GM23338 (cell line): Measurements from ENCODE around the gene MZB1. TPM values are rescaled to one million over a fixed set of nuclear protein-coding genes. Genes with fewer than 3 reads are reported as not detected.

Experiments used
- ATAC-seq: fragments of 200-7000 bp; cut with Tn5 transposase; 3 replicates; pipeline ENCODE4 v1.9.1; 2020
- DNase-seq: peaks from one replicate; pipeline ENCODE4 v3.0.0-alpha.2; 2015; ENCODE audit warnings: low spot score
- H2AFZ ChIP-seq: fragments of 200-600 bp; sonication (generic); 2 replicates; pipeline ENCODE4 v1.8.0; 2016; ENCODE audit warnings: antibody characterized with exemption, mild to moderate bottlenecking, moderate library complexity
- H3F3A ChIP-seq: fragments of 200-600 bp; sonication (generic); replicated peaks from 2 replicates; pipeline ENCODE4 v1.8.0; 2017; ENCODE audit warnings: antibody characterized with exemption, mixed run types, low read depth
- H3K27ac ChIP-seq: fragments of 200-600 bp; sonication (generic); 2 replicates; pipeline ENCODE4 v1.6.1; 2016; ENCODE audit warnings: low read depth
- H3K27me3 ChIP-seq: fragments of 200-600 bp; sonication (generic); 2 replicates; pipeline ENCODE4 v1.8.0; 2016; ENCODE audit warnings: mild to moderate bottlenecking, mixed run types, moderate library complexity; ENCODE audit not compliant: insufficient read depth
- H3K36me3 ChIP-seq: fragments of 200-600 bp; sonication (generic); 2 replicates; pipeline ENCODE4 v1.8.0; 2016; ENCODE audit warnings: mild to moderate bottlenecking; ENCODE audit not compliant: insufficient read depth
- H3K4me1 ChIP-seq: fragments of 200-600 bp; sonication (generic); 2 replicates; pipeline ENCODE4 v1.8.0; 2016; ENCODE audit warnings: mild to moderate bottlenecking, moderate library complexity; ENCODE audit not compliant: insufficient read depth
- H3K4me2 ChIP-seq: fragments of 200-600 bp; sonication (generic); 2 replicates; pipeline ENCODE4 v1.7.1; 2017; ENCODE audit warnings: mixed run types
- H3K4me3 ChIP-seq: fragments of 200-600 bp; sonication (generic); 2 replicates; pipeline ENCODE4 v1.6.1; 2016; ENCODE audit warnings: mixed run types
- H3K79me2 ChIP-seq: fragments of 200-600 bp; sonication (generic); replicated peaks from 2 replicates; pipeline ENCODE4 v1.8.0; 2017; ENCODE audit warnings: mild to moderate bottlenecking; ENCODE audit not compliant: insufficient read depth
- H3K9me2 ChIP-seq: fragments of 200-600 bp; sonication (generic); 2 replicates; pipeline ENCODE4 v1.8.0; 2017; ENCODE audit not compliant: insufficient read depth
- H4K20me1 ChIP-seq: fragments of 200-600 bp; sonication (generic); replicated peaks from 2 replicates; pipeline ENCODE4 v1.8.0; 2017; ENCODE audit warnings: mild to moderate bottlenecking; ENCODE audit not compliant: insufficient read depth
- H3K27ac Mint-ChIP-seq: 2 replicates; pipeline ENCODE4 v1.8.0; 2020; ENCODE audit warnings: inconsistent platforms, mild to moderate bottlenecking, moderate library complexity, mixed read lengths
- H3K27me3 Mint-ChIP-seq: 3 replicates; pipeline ENCODE4 v1.8.0; 2022; ENCODE audit warnings: low read depth, mild to moderate bottlenecking, moderate library complexity, mixed read lengths, inconsistent platforms; ENCODE audit not compliant: insufficient read depth, poor library complexity
- H3K36me3 Mint-ChIP-seq: 3 replicates; pipeline ENCODE4 v1.8.0; 2021; ENCODE audit warnings: low read depth, mild to moderate bottlenecking, inconsistent platforms, moderate library complexity, mixed read lengths
- H3K4me1 Mint-ChIP-seq: 3 replicates; pipeline ENCODE4 v1.8.0; 2020; ENCODE audit warnings: mild to moderate bottlenecking, inconsistent platforms, mixed read lengths
- H3K4me3 Mint-ChIP-seq: 3 replicates; pipeline ENCODE4 v1.8.0; 2021; ENCODE audit warnings: moderate library complexity, mild to moderate bottlenecking, inconsistent platforms, mixed read lengths
- H3K9me3 Mint-ChIP-seq: 3 replicates; pipeline ENCODE4 v1.8.0; 2020; ENCODE audit warnings: moderate library complexity, mild to moderate bottlenecking, inconsistent platforms, mixed read lengths
- CTCF ChIP-seq, 2 experiments: fragments of 200-600 bp in 1 of 2; sonication (generic) in 1 of 2; conservative IDR thresholded peaks; 2 replicates each; pipeline versions ENCODE4 v1.5.1 to v1.6.1; 2016 to 2017; ENCODE audit warnings: antibody characterized with exemption in 2 of 2, low read depth in 2 of 2, mild to moderate bottlenecking in 2 of 2, moderate library complexity in 1 of 2
- EZH2 ChIP-seq: fragments of 200-600 bp; sonication (generic); IDR thresholded peaks from one replicate; pipeline ENCODE4 v1.8.0; 2017; ENCODE audit warnings: antibody characterized with exemption, mild to moderate bottlenecking, low read depth; ENCODE audit not compliant: unreplicated experiment
- EZH2phosphoT487 ChIP-seq: fragments of 200-600 bp; sonication (generic); IDR thresholded peaks from one replicate; pipeline ENCODE4 v1.8.1; 2018; ENCODE audit warnings: antibody characterized with exemption; ENCODE audit not compliant: unreplicated experiment
- JUNB ChIP-seq: IDR thresholded peaks from one replicate; pipeline ENCODE4 v1.6.1; 2016; ENCODE audit warnings: antibody characterized with exemption; ENCODE audit not compliant: unreplicated experiment
- NANOG ChIP-seq: IDR thresholded peaks from 2 replicates; pipeline ENCODE4 v1.6.1; 2016; ENCODE audit warnings: antibody characterized with exemption, borderline replicate concordance
- REST ChIP-seq: IDR thresholded peaks from one replicate; pipeline ENCODE4 v1.6.1; 2018; ENCODE audit warnings: antibody characterized with exemption; ENCODE audit not compliant: unreplicated experiment
- ZNF331 ChIP-seq: fragments of 250-450 bp; sonication (Bioruptor Pico); IDR thresholded peaks from 2 replicates; pipeline ENCODE4 v1.5.0; 2020; ENCODE audit warnings: low read depth, mild to moderate bottlenecking, moderate library complexity
- ZNF462 ChIP-seq: fragments of 250-450 bp; sonication (Bioruptor Pico); IDR thresholded peaks from 2 replicates; pipeline ENCODE4 v1.5.0; 2020; ENCODE audit warnings: mild to moderate bottlenecking, moderate library complexity
- polyA plus RNA-seq: library from polyadenylated mRNA; unstranded; fragments of >200 nt; fragmentation: Nextera tagmentation; extraction: Ambion mirVana; gene quantifications from 2 replicates; pipeline ENCODE4 v1.2.1, GENCODE V29; 2016
- total RNA-seq: library from RNA; depleted of rRNA; stranded (reverse); fragments of >200 nt; shearing (Covaris generic); gene quantifications from 2 replicates; pipeline ENCODE4 v1.2.3, GENCODE V29; 2014

The MZB1 gene
- total and polyA plus RNA-seq, 2 experiments from 2014 or later = 0.52 to 1.6 TPM

- peak overlapping the region; percentile 84 for H3K27ac Mint-ChIP-seq
- H2AFZ ChIP-seq = peak overlapping the region; percentile 89
Observed at GRCh38 chr5:139388198-139388821, 1.4 kb downstream of the MZB1 start.

GRCh38 chr5:139387611-139388197 is 2.0 kb downstream of the MZB1 start:
- Histone ChIP-seq H3F3A (0 out of 2 replicates have a peak, but pooled peaks cover 4% of the 10 kb centered on the region), H3K79me2 (no peaks in the 10 kb centered on the region), H3K9me2 (no peaks in the 10 kb centered on the region), H2AFZ (peak overlapping the region; percentile 89), H3K4me2 (peak overlapping the region; percentile 74; the same call in 1 of the 2 replicates), H3K4me1 (peaks cover 16% of the 10 kb centered on the region), H3K27ac (no peak overlapping the region), H4K20me1 (no peaks in the 10 kb centered on the region), H3K27me3 (peaks cover 8% of the 10 kb centered on the region), H3K36me3 (no peaks in the 10 kb centered on the region), H3K4me3 (no peak overlapping the region)
- Mint-ChIP-seq H3K4me3 (0 out of 3 replicates have a peak overlapping the region, but pooled peaks have one; percentile 41), H3K27ac (peak overlapping the region; percentile 84), H3K9me3 (no peaks in the 10 kb centered on the region), H3K36me3 (no peaks in the 10 kb centered on the region; the same call in 2 of the 3 replicates), H3K27me3 (peaks cover 29% of the 10 kb centered on the region), H3K4me1 (peaks cover 31% of the 10 kb centered on the region)
- ATAC-seq (no peak), DNase-seq (no peak)
- TF ChIP-seq CTCF (conservative IDR thresholded peaks at IDR 0.05; ENCODE audit: low read depth in 2 of 2) = no peak
- TF ChIP-seq EZH2 = no peak
- no peak for TF ChIP-seq ZNF331 (CRISPR knock-in tag)
- no peak for TF ChIP-seq JUNB
- no peak for TF ChIP-seq ZNF462 (CRISPR knock-in tag)
- TF ChIP-seq REST = no peak
- no peak for TF ChIP-seq NANOG
- no peak for TF ChIP-seq EZH2phosphoT487

More at GRCh38 chr5:139388198-139388821, 1.4 kb downstream of the MZB1 start:
- Histone ChIP-seq H3K4me3 (peak overlapping the region; percentile 31), H4K20me1 (no peaks in the 10 kb centered on the region), H3K27me3 (peaks cover 14% of the 10 kb centered on the region), H3K4me2 (peak overlapping the region; percentile 74), H3K9me2 (no peaks in the 10 kb centered on the region), H3K36me3 (no peaks in the 10 kb centered on the region), H3K27ac (peak overlapping the region; percentile 32; the same call in 1 of the 2 replicates), H3K79me2 (no peaks in the 10 kb centered on the region), H3K4me1 (peaks cover 16% of the 10 kb centered on the region), H3F3A (peaks cover 8% of the 10 kb centered on the region; the same call in 1 of the 2 replicates)
- Mint-ChIP-seq H3K4me1 (peaks cover 31% of the 10 kb centered on the region), H3K27me3 (peaks cover 34% of the 10 kb centered on the region), H3K9me3 (no peaks in the 10 kb centered on the region), H3K36me3 (no peaks in the 10 kb centered on the region; the same call in 2 of the 3 replicates), H3K4me3 (peak overlapping the region; percentile 41; the same call in 2 of the 3 replicates)
- TF ChIP-seq EZH2 = no peak
- ATAC-seq (no peak), DNase-seq (peak; percentile 69)
